GM12892 (cell line): Measurements from ENCODE around the gene HSPA1B.

Source experiments
- DNase-seq: peaks from one replicate; pipeline ENCODE4 v3.0.0; 2011; ENCODE audit not compliant: insufficient read length
- FAIRE-seq: peaks from 2 replicates; lab custom pipeline; 2011; peaks lifted over from hg19 to GRCh38; lab: Jason Lieb, UNC
- POLR2A ChIP-seq: IDR thresholded peaks from 2 replicates; pipeline ENCODE4 v1.6.1; 2011; ENCODE audit warnings: low read depth, low read length, control low read depth
- POLR2AphosphoS5 ChIP-seq: IDR thresholded peaks from 2 replicates; pipeline ENCODE4 v1.6.1; 2011; ENCODE audit warnings: low read depth, low read length, control low read depth
- TAF1 ChIP-seq: IDR thresholded peaks from 2 replicates; pipeline ENCODE4 v1.6.1; 2011; ENCODE audit warnings: low read depth, mild to moderate bottlenecking, control low read depth, low read length, borderline replicate concordance

Gene HSPA1B

GRCh38 chr6:31871046-31871659 is 43.6 kb downstream of the HSPA1B start:
- TF ChIP-seq POLR2A (no peak), TAF1 (no peak), POLR2AphosphoS5 (no peak)
- FAIRE-seq (no peak), DNase-seq (no peak)

GRCh38 chr6:31874084-31874670 is 46.6 kb downstream of the HSPA1B start:
- FAIRE-seq (no peak), DNase-seq (no peak)
- TF ChIP-seq POLR2A: no peak
- no peak for TF ChIP-seq TAF1
- TF ChIP-seq POLR2AphosphoS5: no peak

GRCh38 chr6:31874836-31875572 is 47.5 kb downstream of the HSPA1B start:
- TF ChIP-seq TAF1 (no peak), POLR2A (no peak), POLR2AphosphoS5 (no peak)
- FAIRE-seq: no peak
- DNase-seq: no peak

- DNase-seq: no peak
- TF ChIP-seq POLR2AphosphoS5: no peak
- no peak for TF ChIP-seq TAF1
- TF ChIP-seq POLR2A: no peak
- no peak for FAIRE-seq
Measured at GRCh38 chr6:31875877-31876276, 48.3 kb downstream of the HSPA1B start.

- FAIRE-seq: no peak
- DNase-seq: no peak
- TF ChIP-seq TAF1 (no peak), POLR2AphosphoS5 (no peak), POLR2A (no peak)
Measured at GRCh38 chr6:31876357-31876756, 48.8 kb downstream of the HSPA1B start.

GRCh38 chr6:31877125-31877650 is 49.6 kb downstream of the HSPA1B start:
- TF ChIP-seq TAF1 (no peak), POLR2AphosphoS5 (no peak), POLR2A (no peak)
- DNase-seq: no peak
- no peak for FAIRE-seq

- no peak for TF ChIP-seq POLR2AphosphoS5
- no peak for TF ChIP-seq TAF1
- TF ChIP-seq POLR2A: no peak
- DNase-seq (no peak), FAIRE-seq (no peak)
Measured at GRCh38 chr6:31877651-31878161, 50.2 kb downstream of the HSPA1B start.

GRCh38 chr6:31878222-31878621 is 50.7 kb downstream of the HSPA1B start:
- FAIRE-seq (no peak), DNase-seq (no peak)

GRCh38 chr6:31878726-31879125 is 51.2 kb downstream of the HSPA1B start, which contains the start of gene SLC44A4:
Gene SLC44A4, minus strand, starts transcription at chr6:31878997. Its CDS starts 17 bp downstream, at chr6:31878980.
- DNase-seq (no peak), FAIRE-seq (no peak)
- TF ChIP-seq POLR2A: no peak
- TF ChIP-seq POLR2AphosphoS5: no peak

More at GRCh38 chr6:31878222-31878621, 50.7 kb downstream of the HSPA1B start:
- TF ChIP-seq POLR2A: no peak
- TF ChIP-seq POLR2AphosphoS5: no peak

GRCh38 chr6:31879143-31879542 is 51.6 kb downstream of the HSPA1B start:
- no peak for TF ChIP-seq TAF1
- TF ChIP-seq POLR2AphosphoS5: no peak
- TF ChIP-seq POLR2A: no peak
- no peak for FAIRE-seq
- DNase-seq: no peak
